IMR-90 (cell line): ENCODE measurements around the gene NDRG2. TPM values are rescaled to one million over a fixed set of nuclear protein-coding genes. Genes with fewer than 3 reads are reported as not detected.
"Not testable (repeated sequence)": the region's sequence is repeated elsewhere in the genome, so short reads cannot be mapped to it uniquely, and the experiment has no call there.

Experiments used
- ATAC-seq: fragments of 200-7000 bp; cut with Tn5 transposase; 2 replicates; pipeline ENCODE4 v1.9.1; 2020; ENCODE audit warnings: low read depth, mild to moderate bottlenecking, moderate library complexity
- BruUV-seq: library from RNA; stranded (reverse); fragments of 400-500 nt; replicated peaks from 2 replicates; lab custom pipeline; 2021; lab: Mats Ljungman, UMichigan
- CTCF ChIA-PET: fragments of 300-600 bp; formaldehyde crosslinking; extraction: SDS; loops from one replicate; lab custom pipeline; 2021; ENCODE audit warnings: antibody characterized with exemption; lab: Yijun Ruan, JAX
- POLR2A ChIA-PET: fragments of 300-600 bp; sonication (Branson Sonifier 250); formaldehyde crosslinking; loops from one replicate; lab custom pipeline; 2022; ENCODE audit warnings: antibody characterized with exemption; ENCODE audit not compliant: unreplicated experiment; lab: Charles Lee
- DNase-seq: peaks from one replicate; pipeline ENCODE4 v3.0.0; 2013
- H2AFZ ChIP-seq: replicated peaks from 2 replicates; pipeline ENCODE3; 2013; ENCODE audit warnings: low read length, mild to moderate bottlenecking; ENCODE audit not compliant: poor library complexity
- H2AK5ac ChIP-seq: 2 replicates; pipeline ENCODE4 v1.6.1; 2013; ENCODE audit warnings: low read depth, low read length, inconsistent platforms
- H2AK9ac ChIP-seq: replicated peaks from 2 replicates; pipeline ENCODE3; 2013; ENCODE audit warnings: mild to moderate bottlenecking, low read depth, low read length, moderate library complexity; ENCODE audit not compliant: poor library complexity
- H2BK120ac ChIP-seq: 2 replicates; pipeline ENCODE4 v1.6.1; 2013; ENCODE audit warnings: low read depth, low read length, inconsistent platforms
- H2BK15ac ChIP-seq: 3 replicates; pipeline ENCODE4 v1.6.1; 2013; ENCODE audit warnings: low read depth, low read length, inconsistent platforms
- H2BK20ac ChIP-seq: 2 replicates; pipeline ENCODE4 v1.6.1; 2013; ENCODE audit warnings: low read depth, mild to moderate bottlenecking, inconsistent platforms, low read length, moderate library complexity
- H2BK5ac ChIP-seq: 2 replicates; pipeline ENCODE4 v1.6.1; 2013; ENCODE audit warnings: mild to moderate bottlenecking, low read depth, low read length, inconsistent platforms; ENCODE audit not compliant: poor library complexity, severe bottlenecking
- H3K14ac ChIP-seq: replicated peaks from 2 replicates; pipeline ENCODE4 v1.6.1; 2013; ENCODE audit warnings: low read depth, low read length, inconsistent platforms
- H3K18ac ChIP-seq: 2 replicates; pipeline ENCODE4 v1.6.1; 2013; ENCODE audit warnings: low read depth, low read length, control low read depth
- H3K23ac ChIP-seq: 2 replicates; pipeline ENCODE4 v1.6.1; 2013; ENCODE audit warnings: low read depth, low read length, inconsistent platforms
- H3K27ac ChIP-seq: 2 replicates; pipeline ENCODE4 v1.5.1; 2013; ENCODE audit warnings: mild to moderate bottlenecking, control low read depth, low read length; ENCODE audit not compliant: insufficient read depth
- H3K27me3 ChIP-seq: 2 replicates; pipeline ENCODE4 v1.6.1; 2013; ENCODE audit warnings: low read length; ENCODE audit not compliant: control insufficient read depth, insufficient read depth
- H3K36me3 ChIP-seq: 2 replicates; pipeline ENCODE4 v1.6.1; 2013; ENCODE audit warnings: low read length, mixed read lengths; ENCODE audit not compliant: control insufficient read depth, insufficient read depth
- H3K4ac ChIP-seq: 2 replicates; pipeline ENCODE4 v1.6.1; 2013; ENCODE audit warnings: low read depth, low read length, inconsistent platforms
- H3K4me1 ChIP-seq: 2 replicates; pipeline ENCODE4 v1.6.1; 2013; ENCODE audit warnings: low read length, mixed read lengths; ENCODE audit not compliant: control insufficient read depth, insufficient read depth
- H3K4me2 ChIP-seq: 2 replicates; pipeline ENCODE4 v1.6.1; 2013; ENCODE audit warnings: low read depth, mild to moderate bottlenecking, control low read depth, low read length, moderate library complexity
- H3K4me3 ChIP-seq: 2 replicates; pipeline ENCODE4 v1.5.1; 2013; ENCODE audit warnings: low read depth, mild to moderate bottlenecking, control low read depth, low read length, moderate library complexity; ENCODE audit not compliant: insufficient read depth
- H3K56ac ChIP-seq: 2 replicates; pipeline ENCODE4 v1.6.1; 2013; ENCODE audit warnings: low read length, inconsistent platforms; ENCODE audit not compliant: insufficient read depth; ENCODE audit errors: extremely low read depth
- H3K79me1 ChIP-seq, 2 experiments: 2 replicates each; pipeline ENCODE4 v1.6.1; 2013; ENCODE audit warnings: low read length in 2 of 2, inconsistent platforms in 1 of 2, low read depth in 1 of 2
- H3K9ac ChIP-seq: 2 replicates; pipeline ENCODE4 v1.6.1; 2013; ENCODE audit warnings: low read depth, low read length, control low read depth
- H3K9me1 ChIP-seq: 2 replicates; pipeline ENCODE4 v1.6.1; 2013; ENCODE audit warnings: low read length, inconsistent platforms; ENCODE audit not compliant: insufficient read depth
- H3K9me3 ChIP-seq: 2 replicates; pipeline ENCODE4 v1.6.1; 2013; ENCODE audit warnings: low read length; ENCODE audit not compliant: control insufficient read depth, insufficient read depth
- H4K20me1 ChIP-seq: 2 replicates; pipeline ENCODE4 v1.6.1; 2013; ENCODE audit warnings: low read length, inconsistent platforms; ENCODE audit not compliant: insufficient read depth
- H4K5ac ChIP-seq: 2 replicates; pipeline ENCODE4 v1.6.1; 2013; ENCODE audit warnings: mild to moderate bottlenecking, low read depth, low read length, control low read depth
- H4K8ac ChIP-seq, 2 experiments: 2 replicates each; pipeline ENCODE4 v1.6.1; 2013; ENCODE audit warnings: low read depth in 2 of 2, low read length in 2 of 2, control low read depth in 1 of 2, inconsistent platforms in 1 of 2
- H4K91ac ChIP-seq: 2 replicates; pipeline ENCODE4 v1.6.1; 2013; ENCODE audit warnings: low read depth, low read length, inconsistent platforms; ENCODE audit not compliant: insufficient read depth
- BHLHE40 ChIP-seq: fragments of 150-350 bp; IDR thresholded peaks from 2 replicates; pipeline ENCODE4 v1.6.1; 2016; ENCODE audit warnings: mild to moderate bottlenecking, low read depth, low read length
- CEBPB ChIP-seq: IDR thresholded peaks from 2 replicates; pipeline ENCODE4 v1.6.1; 2012; ENCODE audit warnings: low read depth, low read length, improper control_type of control experiment
- FOS ChIP-seq: fragments of 150-350 bp; IDR thresholded peaks from 2 replicates; pipeline ENCODE4 v1.6.1; 2016; ENCODE audit warnings: low read depth, low read length
- RFX5 ChIP-seq: IDR thresholded peaks from 2 replicates; pipeline ENCODE4 v1.8.0; 2012; ENCODE audit warnings: low read depth, mild to moderate bottlenecking, low read length, moderate library complexity
- WGBS, 2 experiments: methylation state at CpG; one replicate each; pipeline versions ENCODE4 v1.1.5 to v1.1.7; 2013; ENCODE audit warnings: missing lambda C conversion rate in 2 of 2; ENCODE audit not compliant: insufficient read length in 1 of 2; ENCODE audit errors: extremely low coverage in 2 of 2; 5-methylcytosine and 5-hydroxymethylcytosine counted together
- dilution Hi-C: fragments of 300-500 bp; cut with HindIII; formaldehyde crosslinking; loops from one replicate; pipeline ENCODE4 v1.14.3; 2018; ENCODE audit warnings: low sequenced_read_pairs; ENCODE audit not compliant: unreplicated experiment
- in situ Hi-C: fragments of 300-500 bp; cut with MboI; formaldehyde crosslinking; loops from 3 replicates; pipeline ENCODE4 v1.14.3; 2019; ENCODE audit warnings: low sequenced_read_pairs, inconsistent platforms, mixed read lengths
- intact Hi-C: fragments of 100-400 bp; cut with micrococcal nuclease; formaldehyde crosslinking; loops from 2 replicates; pipeline ENCODE4 v1.10.0; 2022
- polyA plus RNA-seq, 3 experiments: library from polyadenylated mRNA; depleted of rRNA; stranded (reverse); fragments of >200 nt; gene quantifications; 2 replicates each; pipeline ENCODE4 v1.2.3, GENCODE V29; 2012; ENCODE audit warnings: low replicate concordance in 1 of 3
- total RNA-seq: library from RNA; depleted of rRNA; stranded (reverse); fragments of >200 nt; gene quantifications from 2 replicates; pipeline ENCODE4 v1.2.3, GENCODE V29; 2012
- TF ChIP-seq, protein P1 (sequence below): fragments of 150-350 bp; IDR thresholded peaks from 2 replicates; pipeline ENCODE4 v1.6.1; 2017; ENCODE audit warnings: mild to moderate bottlenecking, antibody characterized with exemption, low read length, low read depth

Gene NDRG2
- total and polyA plus RNA-seq, 2 of the 4 experiments (the other 2 are of a cell fraction), result 0.36 to 1.5 TPM

DNA sequence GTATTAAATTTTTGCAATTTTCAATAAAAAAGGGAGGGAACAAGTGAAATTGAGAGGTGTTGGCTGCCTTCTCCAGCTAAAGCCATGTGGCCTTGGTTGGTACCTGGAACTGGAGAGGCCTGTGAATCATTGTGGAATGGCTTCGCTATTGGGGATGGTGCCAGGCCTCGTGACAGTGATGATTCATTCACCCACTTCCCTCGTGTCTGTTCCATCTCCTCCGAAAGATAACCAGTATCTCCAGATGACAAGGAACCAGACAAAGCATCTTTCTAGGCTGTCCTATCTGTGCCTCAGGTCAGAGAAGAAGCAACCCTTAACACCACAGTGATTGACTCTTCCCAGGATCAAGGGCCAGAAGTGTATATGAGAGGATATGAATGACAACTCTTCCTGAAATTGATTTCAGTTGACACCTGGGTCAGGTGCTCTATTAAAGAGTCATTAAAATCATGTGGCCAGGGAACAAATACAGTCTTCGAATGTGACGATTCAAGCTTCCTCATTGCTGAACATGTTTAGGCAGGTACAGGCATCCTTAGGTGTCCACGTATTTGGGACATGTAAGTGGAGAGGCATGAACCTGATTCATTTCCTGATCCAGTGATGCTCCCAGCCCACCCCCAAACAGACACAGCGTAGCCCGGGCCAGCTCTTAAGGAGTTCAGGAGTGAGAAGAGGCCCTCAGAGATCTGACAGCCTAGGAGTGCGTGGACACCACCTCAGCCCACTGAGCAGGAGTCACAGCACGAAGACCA is 17.0 kb upstream of the NDRG2 start, which contains the start of gene RNASE7:
Gene RNASE7 (plus strand): TSS at position 687 of the 758 bp plus-strand sequence. CDS start 631 bp downstream, outside the sequence.
- in situ Hi-C loops, result no loop called here
- Histone ChIP-seq H3K27ac (no peak within 1 kb of the TSS), H2AK9ac (no peak within 1 kb of the TSS), H2BK120ac (no peak within 1 kb of the TSS), H3K4me3 (no peak within 1 kb of the TSS), H3K4me1 (peaks cover 2% of the 10 kb centered on the region; the same call in 1 of the 2 replicates), H3K4me2 (no peak within 1 kb of the TSS), H3K79me1 (no peaks in the 10 kb centered on the region), H3K4ac (no peak within 1 kb of the TSS), H2AFZ (no peak within 1 kb of the TSS), H4K20me1 (no peaks in the 10 kb centered on the region), H3K23ac (no peak within 1 kb of the TSS), H3K9me3 (no peaks in the 10 kb centered on the region), H3K27me3 (peaks cover 26% of the 10 kb centered on the region), H4K91ac (no peak within 1 kb of the TSS), H2AK5ac (no peak within 1 kb of the TSS), H2BK20ac (no peak within 1 kb of the TSS), H2BK15ac (no peak within 1 kb of the TSS), H3K9me1 (no peaks in the 10 kb centered on the region), H4K8ac (no peak within 1 kb of the TSS), H3K14ac (no peak within 1 kb of the TSS), H3K56ac (no peak within 1 kb of the TSS), H4K5ac (no peak within 1 kb of the TSS), H3K9ac (no peak within 1 kb of the TSS), H3K36me3 (no peaks in the 10 kb centered on the region), H2BK5ac (no peak within 1 kb of the TSS), H3K18ac (no peak within 1 kb of the TSS)
- TF ChIP-seq FOS (0 out of 2 replicates have a peak, but pooled peaks have one; percentile 11), BHLHE40 (peak; percentile 17; the same call in 1 of the 2 replicates), RFX5 (no peak), CEBPB (no peak)
- TF ChIP-seq, protein P1, sequence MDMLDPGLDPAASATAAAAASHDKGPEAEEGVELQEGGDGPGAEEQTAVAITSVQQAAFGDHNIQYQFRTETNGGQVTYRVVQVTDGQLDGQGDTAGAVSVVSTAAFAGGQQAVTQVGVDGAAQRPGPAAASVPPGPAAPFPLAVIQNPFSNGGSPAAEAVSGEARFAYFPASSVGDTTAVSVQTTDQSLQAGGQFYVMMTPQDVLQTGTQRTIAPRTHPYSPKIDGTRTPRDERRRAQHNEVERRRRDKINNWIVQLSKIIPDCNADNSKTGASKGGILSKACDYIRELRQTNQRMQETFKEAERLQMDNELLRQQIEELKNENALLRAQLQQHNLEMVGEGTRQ, result peak; percentile 52; the same call in 1 of the 2 replicates
- intact Hi-C loops, result loop anchor here (2.0 kb wide), 1 partner anchor 71 kb away; no protein-coding TSS in a partner anchor
- BruUV-seq, result no TSS peak
- ATAC-seq (no peak), DNase-seq (peak; percentile 54)
- dilution Hi-C loops, result no loop called here
- 93% methylated on average over 3 of the region's 11 CpGs; no CpG with 5 or more reads in 1 of the 2 experiments for WGBS, 2 experiments
- POLR2A ChIA-PET, result no interaction called here
- CTCF ChIA-PET, result interaction anchor here (3.7 kb wide), 1 partner anchor 27 kb away, joined by 37 read pairs; no protein-coding TSS in a partner anchor

DNA sequence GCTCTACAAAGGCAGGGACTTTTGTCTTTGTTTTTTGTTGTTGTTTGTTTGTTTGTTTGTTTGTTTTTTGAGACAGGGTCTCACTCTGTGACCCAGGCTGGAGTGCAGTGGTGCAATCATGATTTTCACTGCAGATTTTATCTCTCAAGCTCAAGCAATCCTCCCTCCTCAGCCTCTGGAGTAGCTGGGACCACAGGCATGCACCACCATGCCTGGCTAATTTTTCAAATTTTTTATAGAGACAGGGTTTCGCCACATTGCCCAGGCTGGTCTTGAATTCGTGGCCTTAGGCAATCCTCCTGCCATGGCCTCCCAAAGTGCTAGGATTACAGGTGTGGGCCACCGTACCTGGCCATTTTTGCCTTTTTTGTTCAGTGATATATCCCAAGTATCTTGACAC is 16.1 kb upstream of the NDRG2 start:
- dilution Hi-C loops, H3K9ac ChIP-seq, H3K4me3 ChIP-seq, ATAC-seq, BruUV-seq, H3K56ac ChIP-seq, H3K36me3 ChIP-seq, H3K9me1 ChIP-seq, H2BK15ac ChIP-seq, H3K4me2 ChIP-seq, H3K23ac ChIP-seq, H2BK20ac ChIP-seq, H4K5ac ChIP-seq, in situ Hi-C loops, H3K9me3 ChIP-seq, H4K8ac ChIP-seq, H3K18ac ChIP-seq, H3K4me1 ChIP-seq, H4K20me1 ChIP-seq, H2AK9ac ChIP-seq, H3K4ac ChIP-seq, H3K14ac ChIP-seq, H4K91ac ChIP-seq, H3K79me1 ChIP-seq, H2AK5ac ChIP-seq, H2BK120ac ChIP-seq, DNase-seq, POLR2A ChIA-PET, H2BK5ac ChIP-seq, H2AFZ ChIP-seq, H3K27ac ChIP-seq: not testable (repeated sequence)
- WGBS, 2 experiments, result no CpG with 5 or more reads among the region's 3 CpGs
- CTCF ChIA-PET, result interaction anchor here (1.3 to 3.7 kb wide), 3 partner anchors 26 to 78 kb away, joined by 3 to 37 read pairs (median 5); no protein-coding TSS in a partner anchor
- intact Hi-C loops, result loop anchor here (1.0 to 2.0 kb wide), 4 partner anchors 27 to 344 kb away; no protein-coding TSS in a partner anchor
- H3K27me3 ChIP-seq, result peaks cover 30% of the 10 kb centered on the region
